Measurements from ENCODE around the gene BCL2.

DNA sequence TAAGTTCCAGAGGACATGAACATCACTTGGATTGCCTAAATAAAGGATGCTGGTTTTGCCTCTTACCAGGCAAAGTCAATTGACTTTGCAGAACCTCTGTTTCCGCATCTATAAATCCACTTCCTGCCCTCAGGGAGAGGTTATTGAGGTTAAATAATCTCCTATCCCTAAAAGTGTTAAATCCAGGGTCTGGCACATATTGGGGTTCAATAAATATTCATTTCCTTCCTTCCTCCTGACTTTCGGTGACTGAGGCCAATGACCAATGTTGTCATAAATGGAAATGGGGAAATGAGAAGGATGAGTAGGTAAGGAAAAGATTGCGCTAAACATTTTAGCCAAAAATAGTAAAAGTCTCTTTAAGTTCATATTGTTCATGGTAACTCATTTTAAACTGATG, 16.0 kb downstream of the BCL2 start:
- TF ChIP-seq, protein P1, sequence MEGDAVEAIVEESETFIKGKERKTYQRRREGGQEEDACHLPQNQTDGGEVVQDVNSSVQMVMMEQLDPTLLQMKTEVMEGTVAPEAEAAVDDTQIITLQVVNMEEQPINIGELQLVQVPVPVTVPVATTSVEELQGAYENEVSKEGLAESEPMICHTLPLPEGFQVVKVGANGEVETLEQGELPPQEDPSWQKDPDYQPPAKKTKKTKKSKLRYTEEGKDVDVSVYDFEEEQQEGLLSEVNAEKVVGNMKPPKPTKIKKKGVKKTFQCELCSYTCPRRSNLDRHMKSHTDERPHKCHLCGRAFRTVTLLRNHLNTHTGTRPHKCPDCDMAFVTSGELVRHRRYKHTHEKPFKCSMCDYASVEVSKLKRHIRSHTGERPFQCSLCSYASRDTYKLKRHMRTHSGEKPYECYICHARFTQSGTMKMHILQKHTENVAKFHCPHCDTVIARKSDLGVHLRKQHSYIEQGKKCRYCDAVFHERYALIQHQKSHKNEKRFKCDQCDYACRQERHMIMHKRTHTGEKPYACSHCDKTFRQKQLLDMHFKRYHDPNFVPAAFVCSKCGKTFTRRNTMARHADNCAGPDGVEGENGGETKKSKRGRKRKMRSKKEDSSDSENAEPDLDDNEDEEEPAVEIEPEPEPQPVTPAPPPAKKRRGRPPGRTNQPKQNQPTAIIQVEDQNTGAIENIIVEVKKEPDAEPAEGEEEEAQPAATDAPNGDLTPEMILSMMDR (IDR thresholded peaks at IDR 0.05) = no peak
- TF ChIP-seq POLR2A (IDR thresholded peaks at IDR 0.05) = no peak

Data from Peyer's patch (tissue), 4 donors.